Astrocyte of the spinal cord (primary cell): ENCODE measurements around the gene SGTB.
A peak's percentile ranks its signal among the peaks of the same experiment; 100 is the strongest.
"Not testable (repeated sequence)": the region's sequence is repeated elsewhere in the genome, so short reads cannot be mapped to it uniquely, and the experiment has no call there.

Source experiments
- DNase-seq: peaks from one replicate; pipeline ENCODE4 v3.0.0; 2011; ENCODE audit warnings: low read depth, low spot score
- H3K4me3 ChIP-seq: 2 replicates; pipeline ENCODE4 v1.5.1; 2011; ENCODE audit warnings: low read depth, mild to moderate bottlenecking, low read length, moderate library complexity
- in situ Hi-C: cut with HindIII; loops from 2 replicates; pipeline ENCODE4 v1.10.0; 2017; ENCODE audit warnings: low sequenced_read_pairs
- TF ChIP-seq, protein P1 (sequence below): IDR thresholded peaks from 2 replicates; pipeline ENCODE4 v1.5.1; 2012; ENCODE audit warnings: low read depth, mild to moderate bottlenecking, low read length, inconsistent platforms

The SGTB gene

DNA sequence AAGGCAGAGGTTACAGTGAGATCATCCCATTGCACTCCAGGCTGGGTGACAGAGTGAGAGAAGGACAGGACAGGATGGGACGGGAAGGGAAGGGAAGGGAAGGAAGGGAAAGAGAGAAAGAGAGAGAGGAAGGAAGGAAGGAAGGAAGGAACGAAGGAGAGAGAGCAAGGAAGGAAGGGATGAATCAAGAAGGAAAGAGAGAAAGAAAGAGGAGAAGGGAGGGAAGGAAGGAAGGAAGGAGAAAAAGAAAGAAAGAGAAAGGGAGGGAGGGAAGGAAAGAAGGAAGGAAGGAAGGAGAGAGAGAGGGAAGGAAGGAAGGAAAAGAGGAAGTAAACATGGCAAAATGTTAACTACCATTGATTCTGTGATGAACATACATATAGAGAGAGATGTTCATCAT, 28.8 kb downstream of the SGTB start:
- TF ChIP-seq, protein P1, sequence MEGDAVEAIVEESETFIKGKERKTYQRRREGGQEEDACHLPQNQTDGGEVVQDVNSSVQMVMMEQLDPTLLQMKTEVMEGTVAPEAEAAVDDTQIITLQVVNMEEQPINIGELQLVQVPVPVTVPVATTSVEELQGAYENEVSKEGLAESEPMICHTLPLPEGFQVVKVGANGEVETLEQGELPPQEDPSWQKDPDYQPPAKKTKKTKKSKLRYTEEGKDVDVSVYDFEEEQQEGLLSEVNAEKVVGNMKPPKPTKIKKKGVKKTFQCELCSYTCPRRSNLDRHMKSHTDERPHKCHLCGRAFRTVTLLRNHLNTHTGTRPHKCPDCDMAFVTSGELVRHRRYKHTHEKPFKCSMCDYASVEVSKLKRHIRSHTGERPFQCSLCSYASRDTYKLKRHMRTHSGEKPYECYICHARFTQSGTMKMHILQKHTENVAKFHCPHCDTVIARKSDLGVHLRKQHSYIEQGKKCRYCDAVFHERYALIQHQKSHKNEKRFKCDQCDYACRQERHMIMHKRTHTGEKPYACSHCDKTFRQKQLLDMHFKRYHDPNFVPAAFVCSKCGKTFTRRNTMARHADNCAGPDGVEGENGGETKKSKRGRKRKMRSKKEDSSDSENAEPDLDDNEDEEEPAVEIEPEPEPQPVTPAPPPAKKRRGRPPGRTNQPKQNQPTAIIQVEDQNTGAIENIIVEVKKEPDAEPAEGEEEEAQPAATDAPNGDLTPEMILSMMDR, result no peak
- in situ Hi-C loops, result no loop called here

DNA sequence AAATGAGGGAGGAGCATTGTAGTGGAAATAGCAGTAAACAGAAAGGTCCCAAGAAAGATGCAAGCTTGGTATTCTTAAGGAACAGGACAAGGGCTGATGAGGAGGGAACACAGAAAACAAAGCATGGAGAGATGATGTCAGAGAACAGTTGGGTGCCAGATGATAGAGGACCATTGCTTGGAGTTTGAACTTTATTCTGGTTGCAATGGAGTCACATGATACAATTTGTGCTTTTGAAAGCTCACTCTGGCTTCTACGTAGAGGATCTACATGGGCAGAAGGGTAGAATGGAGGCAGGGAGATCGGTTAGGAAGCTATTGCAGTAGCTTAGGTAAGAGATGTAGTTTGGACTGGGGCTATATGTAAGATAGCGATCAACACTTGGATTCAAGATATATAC, 39.8 kb downstream of the SGTB start:
- TF ChIP-seq, protein P1, result no peak
- in situ Hi-C loops, result no loop called here
- no peak overlapping the region for H3K4me3 ChIP-seq
- DNase-seq, result no peak

More for the DNA sequence above, 28.8 kb downstream of the SGTB start:
- no peak for DNase-seq
- H3K4me3 ChIP-seq, result no peak overlapping the region

- in situ Hi-C loops, DNase-seq, H3K4me3 ChIP-seq: not testable (repeated sequence)
These were observed 45.9 kb downstream of the SGTB start for GRCh38 chr5:65676056-65676455.

DNA sequence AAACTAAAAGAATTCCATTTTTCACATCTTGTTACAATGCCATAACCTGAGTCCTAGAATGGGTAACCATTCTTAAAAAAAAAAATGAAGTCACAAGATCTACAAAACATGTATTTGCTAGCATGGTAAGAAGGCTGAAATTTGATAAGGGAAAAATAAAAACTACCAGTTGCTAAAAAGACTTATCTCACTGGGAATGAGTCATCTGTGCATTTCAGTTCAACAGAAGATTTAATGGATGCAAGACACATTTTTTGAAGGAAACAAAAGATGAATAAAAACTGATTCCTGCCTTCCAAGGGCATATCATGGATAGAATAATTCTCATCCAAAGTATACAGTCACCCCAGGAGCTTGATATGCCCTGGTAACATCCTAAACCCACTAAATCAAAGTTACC, 47.2 kb downstream of the SGTB start:
- no peak overlapping the region for H3K4me3 ChIP-seq
- TF ChIP-seq, protein P1, result no peak
- DNase-seq, result no peak
- in situ Hi-C loops, result no loop called here

- in situ Hi-C loops, result no loop called here
- no peak for DNase-seq
- TF ChIP-seq, protein P1, result no peak
- no peak overlapping the region for H3K4me3 ChIP-seq
These were observed 49.1 kb downstream of the SGTB start for GRCh38 chr5:65672796-65673195.

DNA sequence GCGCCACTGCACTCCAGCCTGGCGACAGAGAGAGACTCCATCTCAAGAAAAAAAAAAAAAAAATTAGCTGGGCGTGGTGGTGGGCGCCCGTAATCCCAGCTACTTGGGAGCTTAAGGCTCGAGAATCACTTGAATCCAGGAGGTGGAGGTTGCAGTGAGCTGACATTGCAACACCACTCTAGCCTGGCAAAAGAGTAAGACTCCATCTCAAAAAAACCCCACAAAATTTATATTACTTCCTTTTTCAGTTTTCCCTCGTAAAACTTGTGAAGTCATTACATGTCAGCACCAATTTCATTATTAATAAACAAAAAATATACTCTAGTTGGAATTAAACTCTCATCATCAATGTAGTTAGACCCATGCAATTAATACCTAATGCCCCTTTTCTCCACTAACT, 53.2 kb downstream of the SGTB start:
- TF ChIP-seq, protein P1, result no peak
- no peak overlapping the region for H3K4me3 ChIP-seq
- in situ Hi-C loops, result no loop called here
- DNase-seq, result no peak

DNA sequence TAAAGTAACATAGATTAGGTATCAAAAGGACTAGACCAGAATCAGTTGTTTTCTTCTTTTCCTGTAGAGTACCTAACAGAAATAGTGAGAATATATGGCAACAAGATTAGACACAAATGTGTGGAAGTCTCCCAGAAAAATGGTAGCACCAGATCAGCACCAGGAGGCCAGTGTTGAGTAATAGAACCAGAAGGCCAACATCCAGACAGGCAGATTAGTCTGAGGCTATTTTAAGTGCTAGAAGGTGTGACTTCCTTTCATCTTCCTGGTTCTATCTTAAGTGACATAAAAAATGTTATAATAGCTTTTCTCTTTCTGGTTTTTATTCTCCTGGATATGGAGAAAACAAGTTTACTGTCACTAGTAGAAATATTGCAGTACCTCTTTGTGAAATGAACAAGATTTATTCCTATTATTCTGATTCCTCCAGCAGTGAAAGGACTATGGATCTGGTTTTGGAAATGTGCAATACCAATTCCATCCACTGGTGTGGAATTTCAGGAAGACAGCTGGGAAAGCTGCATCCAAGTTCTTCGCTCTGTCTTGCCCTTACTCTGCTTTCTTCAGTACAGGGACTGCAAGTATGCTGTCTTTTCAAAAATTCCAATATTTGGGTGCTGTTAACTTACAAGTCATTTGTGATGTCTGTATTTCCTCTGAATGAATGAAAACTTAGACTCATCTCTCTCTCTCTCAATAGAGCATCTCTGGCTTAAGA, 57.9 kb downstream of the SGTB start:
- TF ChIP-seq, protein P1, result peak; percentile 48
- DNase-seq, result peak; percentile 6
- in situ Hi-C loops, result no loop called here
- H3K4me3 ChIP-seq, result no peak overlapping the region
